Measurements from ENCODE around the gene ANKRD13B.

The ANKRD13B gene

DNA sequence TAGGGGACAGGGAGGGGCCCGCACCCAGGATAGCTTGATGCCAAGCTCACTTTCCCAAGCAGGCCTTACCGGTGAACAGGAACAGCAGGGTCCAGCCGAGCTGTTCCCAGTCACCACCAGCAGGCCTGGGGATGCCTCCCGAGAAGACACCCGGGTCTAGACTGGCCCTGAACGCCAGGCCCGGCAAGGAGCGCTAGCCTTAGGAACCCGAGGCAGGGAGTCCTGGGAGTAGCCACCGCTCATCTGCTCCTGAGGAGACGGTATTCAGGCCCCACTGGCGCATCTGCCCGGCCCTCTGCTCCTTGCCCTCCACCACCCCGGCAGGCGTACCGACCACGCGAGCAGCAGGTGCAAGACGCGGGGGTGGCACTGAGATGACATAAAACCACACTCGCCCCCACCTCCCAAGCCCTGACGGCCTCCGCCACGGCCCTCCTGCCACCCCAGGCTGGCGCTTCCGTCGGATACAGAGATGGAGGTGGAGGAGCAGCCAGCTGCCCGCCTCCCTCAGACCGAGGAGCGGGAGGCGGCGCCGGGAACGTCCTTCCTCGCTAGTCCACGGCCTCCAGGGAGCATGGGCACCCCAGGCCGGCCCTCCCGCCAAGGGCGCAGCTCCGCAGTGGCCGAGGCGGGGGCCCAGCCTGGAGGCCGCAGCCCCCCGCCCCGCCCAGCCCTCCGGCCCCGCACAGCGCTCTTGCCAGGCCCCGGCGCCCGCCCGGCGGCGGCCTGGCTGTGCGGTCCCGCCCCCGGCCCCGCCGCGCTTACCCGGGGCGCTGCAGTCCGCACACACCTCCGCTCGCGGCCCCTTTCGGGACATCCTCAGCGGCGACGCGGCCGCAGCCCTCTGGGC is 4.1 kb upstream of the ANKRD13B start (continued):
- TF ChIP-seq ZNF530 (tag by site-specific recombination; IDR thresholded peaks at IDR 0.05; ENCODE audit: low read depth) (no peak), ZNF488 (tag by site-specific recombination; IDR thresholded peaks at IDR 0.05) (no peak), PRDM2 (tag by site-specific recombination; IDR thresholded peaks at IDR 0.05; ENCODE audit: borderline replicate concordance) (no peak), RBAK (tag by site-specific recombination; IDR thresholded peaks at IDR 0.05) (no peak), ZNF473 (tag by site-specific recombination; IDR thresholded peaks at IDR 0.05) (no peak), ZNF221 (tag by site-specific recombination; IDR thresholded peaks at IDR 0.05; ENCODE audit: borderline replicate concordance) (no peak), ZNF391 (tag by site-specific recombination; IDR thresholded peaks at IDR 0.05; ENCODE audit: borderline replicate concordance, low read depth) (no peak), ZNF175 (tag by site-specific recombination; IDR thresholded peaks at IDR 0.05) (no peak), GLIS1 (tag by site-specific recombination; IDR thresholded peaks at IDR 0.05) (peak; percentile 94), ZNF24 (tag by site-specific recombination; IDR thresholded peaks at IDR 0.05) (no peak), EGR2 (tag by site-specific recombination; IDR thresholded peaks at IDR 0.05; ENCODE audit: low read depth) (peak; percentile 96), ZNF404 (tag by site-specific recombination; IDR thresholded peaks at IDR 0.05) (no peak), ZBTB8A (tag by site-specific recombination; IDR thresholded peaks at IDR 0.05) (peak; percentile 44), FEZF1 (tag by site-specific recombination; IDR thresholded peaks at IDR 0.05) (no peak), ZNF596 (tag by site-specific recombination; IDR thresholded peaks at IDR 0.05) (no peak), ZNF785 (tag by site-specific recombination; IDR thresholded peaks at IDR 0.05) (no peak), MZF1 (tag by site-specific recombination; IDR thresholded peaks at IDR 0.05; ENCODE audit: borderline replicate concordance) (no peak), ZNF501 (tag by site-specific recombination; IDR thresholded peaks at IDR 0.05) (no peak), ZXDB (tag by site-specific recombination; IDR thresholded peaks at IDR 0.05) (no peak), KLF8 (tag by site-specific recombination; IDR thresholded peaks at IDR 0.05) (peak; percentile 67), ZNF223 (tag by site-specific recombination; IDR thresholded peaks at IDR 0.05) (no peak), ZNF37A (tag by site-specific recombination; IDR thresholded peaks at IDR 0.05) (no peak), KLF9 (tag by site-specific recombination; IDR thresholded peaks at IDR 0.05; ENCODE audit: low read depth) (peak; percentile 44; the same call in 1 of the 2 replicates)
- TF ChIP-seq, protein P1, sequence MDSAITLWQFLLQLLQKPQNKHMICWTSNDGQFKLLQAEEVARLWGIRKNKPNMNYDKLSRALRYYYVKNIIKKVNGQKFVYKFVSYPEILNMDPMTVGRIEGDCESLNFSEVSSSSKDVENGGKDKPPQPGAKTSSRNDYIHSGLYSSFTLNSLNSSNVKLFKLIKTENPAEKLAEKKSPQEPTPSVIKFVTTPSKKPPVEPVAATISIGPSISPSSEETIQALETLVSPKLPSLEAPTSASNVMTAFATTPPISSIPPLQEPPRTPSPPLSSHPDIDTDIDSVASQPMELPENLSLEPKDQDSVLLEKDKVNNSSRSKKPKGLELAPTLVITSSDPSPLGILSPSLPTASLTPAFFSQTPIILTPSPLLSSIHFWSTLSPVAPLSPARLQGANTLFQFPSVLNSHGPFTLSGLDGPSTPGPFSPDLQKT (IDR thresholded peaks at IDR 0.05; ENCODE audit: borderline replicate concordance, low read depth, low read length): no peak
- TF ChIP-seq, protein P2, sequence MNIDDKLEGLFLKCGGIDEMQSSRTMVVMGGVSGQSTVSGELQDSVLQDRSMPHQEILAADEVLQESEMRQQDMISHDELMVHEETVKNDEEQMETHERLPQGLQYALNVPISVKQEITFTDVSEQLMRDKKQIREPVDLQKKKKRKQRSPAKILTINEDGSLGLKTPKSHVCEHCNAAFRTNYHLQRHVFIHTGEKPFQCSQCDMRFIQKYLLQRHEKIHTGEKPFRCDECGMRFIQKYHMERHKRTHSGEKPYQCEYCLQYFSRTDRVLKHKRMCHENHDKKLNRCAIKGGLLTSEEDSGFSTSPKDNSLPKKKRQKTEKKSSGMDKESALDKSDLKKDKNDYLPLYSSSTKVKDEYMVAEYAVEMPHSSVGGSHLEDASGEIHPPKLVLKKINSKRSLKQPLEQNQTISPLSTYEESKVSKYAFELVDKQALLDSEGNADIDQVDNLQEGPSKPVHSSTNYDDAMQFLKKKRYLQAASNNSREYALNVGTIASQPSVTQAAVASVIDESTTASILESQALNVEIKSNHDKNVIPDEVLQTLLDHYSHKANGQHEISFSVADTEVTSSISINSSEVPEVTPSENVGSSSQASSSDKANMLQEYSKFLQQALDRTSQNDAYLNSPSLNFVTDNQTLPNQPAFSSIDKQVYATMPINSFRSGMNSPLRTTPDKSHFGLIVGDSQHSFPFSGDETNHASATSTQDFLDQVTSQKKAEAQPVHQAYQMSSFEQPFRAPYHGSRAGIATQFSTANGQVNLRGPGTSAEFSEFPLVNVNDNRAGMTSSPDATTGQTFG (tag by site-specific recombination; IDR thresholded peaks at IDR 0.05; ENCODE audit: borderline replicate concordance): no peak
- TF ChIP-seq, protein P3, sequence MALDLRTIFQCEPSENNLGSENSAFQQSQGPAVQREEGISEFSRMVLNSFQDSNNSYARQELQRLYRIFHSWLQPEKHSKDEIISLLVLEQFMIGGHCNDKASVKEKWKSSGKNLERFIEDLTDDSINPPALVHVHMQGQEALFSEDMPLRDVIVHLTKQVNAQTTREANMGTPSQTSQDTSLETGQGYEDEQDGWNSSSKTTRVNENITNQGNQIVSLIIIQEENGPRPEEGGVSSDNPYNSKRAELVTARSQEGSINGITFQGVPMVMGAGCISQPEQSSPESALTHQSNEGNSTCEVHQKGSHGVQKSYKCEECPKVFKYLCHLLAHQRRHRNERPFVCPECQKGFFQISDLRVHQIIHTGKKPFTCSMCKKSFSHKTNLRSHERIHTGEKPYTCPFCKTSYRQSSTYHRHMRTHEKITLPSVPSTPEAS (tag by site-specific recombination; IDR thresholded peaks at IDR 0.05): no peak
- TF ChIP-seq, protein P4, sequence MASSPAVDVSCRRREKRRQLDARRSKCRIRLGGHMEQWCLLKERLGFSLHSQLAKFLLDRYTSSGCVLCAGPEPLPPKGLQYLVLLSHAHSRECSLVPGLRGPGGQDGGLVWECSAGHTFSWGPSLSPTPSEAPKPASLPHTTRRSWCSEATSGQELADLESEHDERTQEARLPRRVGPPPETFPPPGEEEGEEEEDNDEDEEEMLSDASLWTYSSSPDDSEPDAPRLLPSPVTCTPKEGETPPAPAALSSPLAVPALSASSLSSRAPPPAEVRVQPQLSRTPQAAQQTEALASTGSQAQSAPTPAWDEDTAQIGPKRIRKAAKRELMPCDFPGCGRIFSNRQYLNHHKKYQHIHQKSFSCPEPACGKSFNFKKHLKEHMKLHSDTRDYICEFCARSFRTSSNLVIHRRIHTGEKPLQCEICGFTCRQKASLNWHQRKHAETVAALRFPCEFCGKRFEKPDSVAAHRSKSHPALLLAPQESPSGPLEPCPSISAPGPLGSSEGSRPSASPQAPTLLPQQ (tag by site-specific recombination; IDR thresholded peaks at IDR 0.05): no peak
